GM18867 (cell line): Measurements from ENCODE around the gene KCNMB2.
A peak's percentile ranks its signal among the peaks of the same experiment; 100 is the strongest.
"Not testable (repeated sequence)": the region's sequence is repeated elsewhere in the genome, so short reads cannot be mapped to it uniquely, and the experiment has no call there.

ENCODE experiments used
- ATAC-seq: cut with Tn5 transposase; IDR thresholded peaks from one replicate; pipeline ENCODE4 v1.9.1; 2021; ENCODE audit warnings: mild to moderate bottlenecking, moderate library complexity; ENCODE audit not compliant: unreplicated experiment

Gene KCNMB2

GRCh38 chr3:178745861-178746655 is 209.8 kb downstream of the KCNMB2 start:
- ATAC-seq, result not testable (repeated sequence)

- no peak for ATAC-seq
Measured at GRCh38 chr3:178748874-178749273, 212.6 kb downstream of the KCNMB2 start.

- ATAC-seq, result no peak
Measured at GRCh38 chr3:178749471-178749870, 213.2 kb downstream of the KCNMB2 start.

- no peak for ATAC-seq
Measured at GRCh38 chr3:178750639-178751300, 214.5 kb downstream of the KCNMB2 start.

GRCh38 chr3:178752843-178753242 is 216.6 kb downstream of the KCNMB2 start:
- ATAC-seq, result no peak

- peak; percentile 84 for ATAC-seq
Measured at GRCh38 chr3:178754852-178755510, 218.7 kb downstream of the KCNMB2 start.

GRCh38 chr3:178761024-178761423 is 224.8 kb downstream of the KCNMB2 start:
- ATAC-seq, result no peak

- ATAC-seq, result no peak
Measured at GRCh38 chr3:178761461-178761860, 225.2 kb downstream of the KCNMB2 start.

- ATAC-seq, result no peak
Measured at GRCh38 chr3:178762385-178762784, 226.1 kb downstream of the KCNMB2 start.

GRCh38 chr3:178765472-178765871 is 229.2 kb downstream of the KCNMB2 start:
- no peak for ATAC-seq

- no peak for ATAC-seq
Measured at GRCh38 chr3:178767581-178767980, 231.3 kb downstream of the KCNMB2 start.

GRCh38 chr3:178768072-178768864 is 232.0 kb downstream of the KCNMB2 start:
- ATAC-seq, result peak; percentile 87

GRCh38 chr3:178771511-178771910 is 235.3 kb downstream of the KCNMB2 start:
- ATAC-seq, result no peak

GRCh38 chr3:178772746-178773145 is 236.5 kb downstream of the KCNMB2 start:
- no peak for ATAC-seq

GRCh38 chr3:178773358-178773757 is 237.1 kb downstream of the KCNMB2 start:
- no peak for ATAC-seq

- peak; percentile 73 for ATAC-seq
Measured at GRCh38 chr3:178777718-178778411, 241.6 kb downstream of the KCNMB2 start.

GRCh38 chr3:178778589-178778988 is 242.4 kb downstream of the KCNMB2 start:
- ATAC-seq, result no peak

- no peak for ATAC-seq
Measured at GRCh38 chr3:178785961-178786360, 249.7 kb downstream of the KCNMB2 start.

- ATAC-seq, result no peak
Measured at GRCh38 chr3:178787960-178788359, 251.7 kb downstream of the KCNMB2 start.

GRCh38 chr3:178794711-178795110 is 258.5 kb downstream of the KCNMB2 start:
- ATAC-seq, result no peak
